ENCODE results near the gene ADGRG4.
A peak's percentile ranks its signal among the peaks of the same experiment; 100 is the strongest.

The ADGRG4 gene

GRCh38 chrX:136306182-136306581, 5.4 kb downstream of the ADGRG4 start:
- DNase-seq = no peak

GRCh38 chrX:136307471-136307870, 6.7 kb downstream of the ADGRG4 start:
- DNase-seq = no peak

- no peak for DNase-seq
These were observed 9.6 kb downstream of the ADGRG4 start for GRCh38 chrX:136310411-136310810.

GRCh38 chrX:136318156-136318555, 17.4 kb downstream of the ADGRG4 start:
- no peak for DNase-seq

- peak; percentile 50 for DNase-seq
These were observed 18.3 kb downstream of the ADGRG4 start for GRCh38 chrX:136318895-136319597.

- no peak for DNase-seq
These were observed 18.8 kb downstream of the ADGRG4 start for GRCh38 chrX:136319600-136319999.

GRCh38 chrX:136321532-136321931, 20.8 kb downstream of the ADGRG4 start:
- no peak for DNase-seq

GRCh38 chrX:136322064-136322463, 21.3 kb downstream of the ADGRG4 start:
- no peak for DNase-seq

GRCh38 chrX:136325377-136325776, 24.6 kb downstream of the ADGRG4 start:
- no peak for DNase-seq

- DNase-seq = no peak
These were observed 28.2 kb downstream of the ADGRG4 start for GRCh38 chrX:136328933-136329332.

- no peak for DNase-seq
These were observed 35.9 kb downstream of the ADGRG4 start for GRCh38 chrX:136336623-136337022.

- no peak for DNase-seq
These were observed 38.9 kb downstream of the ADGRG4 start for GRCh38 chrX:136339702-136340101.

- no peak for DNase-seq
These were observed 43.6 kb downstream of the ADGRG4 start for GRCh38 chrX:136344320-136344719.

- no peak for DNase-seq
These were observed 45.7 kb downstream of the ADGRG4 start for GRCh38 chrX:136346506-136346905.

GRCh38 chrX:136347706-136348105, 46.9 kb downstream of the ADGRG4 start:
- DNase-seq = no peak

- DNase-seq = no peak
These were observed 52.8 kb downstream of the ADGRG4 start for GRCh38 chrX:136353526-136354093.

- DNase-seq = no peak
These were observed 53.4 kb downstream of the ADGRG4 start for GRCh38 chrX:136354201-136354600.

- DNase-seq = no peak
These were observed 68.6 kb downstream of the ADGRG4 start for GRCh38 chrX:136369377-136369776.

GRCh38 chrX:136376713-136377112, 76.0 kb downstream of the ADGRG4 start:
- DNase-seq = no peak

- no peak for DNase-seq
These were observed 79.4 kb downstream of the ADGRG4 start for GRCh38 chrX:136380010-136380769.

- no peak for DNase-seq
These were observed 85.4 kb downstream of the ADGRG4 start for GRCh38 chrX:136386173-136386572.

- no peak for DNase-seq
These were observed 86.1 kb downstream of the ADGRG4 start for GRCh38 chrX:136386826-136387225.

- DNase-seq = no peak
These were observed 87.3 kb downstream of the ADGRG4 start for GRCh38 chrX:136387951-136388502.

GRCh38 chrX:136390921-136391320, 90.2 kb downstream of the ADGRG4 start:
- no peak for DNase-seq

All from NCI-H1092 (cell line).